CD8-positive, alpha-beta memory T cell (primary cell): Measurements from ENCODE around the gene BLOC1S2. TPM values are rescaled to one million over a fixed set of nuclear protein-coding genes. Genes with fewer than 3 reads are reported as not detected.
A peak's percentile ranks its signal among the peaks of the same experiment; 100 is the strongest.

Experiments
- CTCF ChIA-PET: fragments of 350-600 bp; sonication (Branson Sonifier 250); formaldehyde crosslinking; loops from one replicate; lab custom pipeline; 2021; ENCODE audit warnings: antibody characterized with exemption; lab: Charles Lee
- POLR2A ChIA-PET: fragments of 350-600 bp; sonication (Branson Sonifier 250); formaldehyde crosslinking; loops from one replicate; lab custom pipeline; 2021; ENCODE audit warnings: antibody characterized with exemption; lab: Charles Lee
- DNase-seq, 5 donors: peaks; one replicate each; pipeline versions ENCODE4 v3.0.0 to v3.0.0-alpha.2; 2020 to 2022; ENCODE audit warnings: mixed read lengths in 1 of 5
- H3K27ac ChIP-seq: one replicate; pipeline ENCODE4 v1.7.0; 2013; ENCODE audit warnings: low read depth, mild to moderate bottlenecking, low read length, moderate library complexity
- H3K27me3 ChIP-seq: 2 replicates; pipeline ENCODE4 v1.7.0; 2013; ENCODE audit warnings: low read length, mild to moderate bottlenecking; ENCODE audit not compliant: insufficient read depth, poor library complexity, severe bottlenecking
- H3K36me3 ChIP-seq: 2 replicates; pipeline ENCODE4 v1.7.0; 2013; ENCODE audit warnings: mild to moderate bottlenecking, low read length, moderate library complexity; ENCODE audit not compliant: insufficient read depth
- H3K4me1 ChIP-seq: 2 replicates; pipeline ENCODE4 v1.7.0; 2013; ENCODE audit warnings: mild to moderate bottlenecking, low read length, moderate library complexity; ENCODE audit not compliant: insufficient read depth
- H3K4me3 ChIP-seq: 2 replicates; pipeline ENCODE4 v1.7.0; 2013; ENCODE audit warnings: mild to moderate bottlenecking, low read length
- H3K9me3 ChIP-seq: 2 replicates; pipeline ENCODE4 v1.7.0; 2013; ENCODE audit warnings: mild to moderate bottlenecking, low read length
- H3K27ac Mint-ChIP-seq, 8 donors: one replicate each; pipeline ENCODE4 v1.8.0; 2020 to 2021; ENCODE audit warnings: mixed read lengths in 8 of 8, mild to moderate bottlenecking in 6 of 8, inconsistent platforms in 3 of 8, moderate library complexity in 3 of 8
- H3K27me3 Mint-ChIP-seq, 2 donors: one replicate each; pipeline ENCODE4 v1.8.0; 2020 to 2021; ENCODE audit warnings: mixed read lengths in 2 of 2, mild to moderate bottlenecking in 1 of 2, moderate library complexity in 1 of 2
- H3K36me3 Mint-ChIP-seq, 3 donors: one replicate each; pipeline ENCODE4 v1.8.0; 2020 to 2021; ENCODE audit warnings: mixed read lengths in 3 of 3, inconsistent platforms in 1 of 3, mild to moderate bottlenecking in 1 of 3
- H3K4me1 Mint-ChIP-seq, 3 donors: one replicate each; pipeline ENCODE4 v1.8.0; 2020 to 2021; ENCODE audit warnings: mixed read lengths in 3 of 3, inconsistent platforms in 1 of 3, mild to moderate bottlenecking in 1 of 3
- H3K4me3 Mint-ChIP-seq, 7 donors: one replicate each; pipeline ENCODE4 v1.8.0; 2020 to 2021; ENCODE audit warnings: mixed read lengths in 7 of 7, mild to moderate bottlenecking in 6 of 7, moderate library complexity in 4 of 7, inconsistent platforms in 2 of 7
- H3K9me3 Mint-ChIP-seq, 5 donors: one replicate each; pipeline ENCODE4 v1.8.0; 2020 to 2022; ENCODE audit warnings: mixed read lengths in 5 of 5, mild to moderate bottlenecking in 3 of 5, moderate library complexity in 2 of 5, inconsistent platforms in 1 of 5
- polyA plus RNA-seq: library from polyadenylated mRNA; unstranded; fragments of 300-500 nt; fragmentation: Illumina TruSeq; gene quantifications from one replicate; pipeline ENCODE4 v1.2.3, GENCODE V29; 2021
- total RNA-seq, 2 experiments: library from RNA; stranded (reverse); gene quantifications; one replicate each; pipeline ENCODE4 v1.2.3, GENCODE V29; 2021

Gene BLOC1S2
- total and polyA plus RNA-seq, 3 experiments from 2014 or later = 69.7 to 74.6 (median 73.2) TPM

DNA sequence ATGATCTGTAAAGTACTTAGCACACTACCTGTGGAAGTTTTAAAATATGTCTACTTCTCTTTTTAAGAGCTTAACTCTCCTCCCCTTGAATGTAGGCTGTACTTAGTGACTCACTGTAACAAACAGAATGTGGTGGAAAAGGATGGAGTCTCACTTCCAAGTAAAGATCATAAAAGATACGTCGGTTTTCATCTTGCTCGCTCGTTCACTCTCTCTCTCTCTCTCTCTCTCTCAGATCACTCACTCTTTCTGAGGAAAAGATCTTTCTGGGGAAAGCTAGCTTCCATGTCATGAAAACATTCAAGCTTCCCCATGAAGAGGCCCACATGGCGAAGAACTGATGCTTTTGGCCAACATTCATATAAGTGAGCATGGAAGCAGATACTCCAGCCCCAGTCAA, 62.6 kb downstream of the BLOC1S2 start:
- H3K27ac Mint-ChIP-seq = peak overlapping the region in 2 of 8 donors; percentile 15 to 18
- peaks cover 0 to 70% (median 29%) of the 10 kb centered on the region in 3 donors for H3K36me3 Mint-ChIP-seq
- peaks cover 0 to 1% of the 10 kb centered on the region in 2 donors for H3K27me3 Mint-ChIP-seq
- ChIA-PET CTCF (no interaction called here), POLR2A (no interaction called here)
- H3K27me3 ChIP-seq = no peaks in the 10 kb centered on the region
- no peak overlapping the region for H3K4me3 Mint-ChIP-seq
- DNase-seq = no peak
- H3K9me3 Mint-ChIP-seq = no peaks in the 10 kb centered on the region
- no peak overlapping the region for H3K27ac ChIP-seq
- H3K9me3 ChIP-seq = no peaks in the 10 kb centered on the region
- H3K4me1 ChIP-seq = peaks cover 11% of the 10 kb centered on the region
- H3K36me3 ChIP-seq = peaks cover 35% of the 10 kb centered on the region
- peaks cover 20 to 27% (median 25%) of the 10 kb centered on the region in 3 donors for H3K4me1 Mint-ChIP-seq
- no peak overlapping the region for H3K4me3 ChIP-seq

Other genes with a start within 250 kb of the BLOC1S2 start
- not detected for gene CPN1, start 204.8 kb downstream of the BLOC1S2 start, total RNA-seq
- not detected for gene CPN1, start 204.8 kb downstream of the BLOC1S2 start, polyA plus RNA-seq
- gene ERLIN1, start 100.7 kb downstream of the BLOC1S2 start, total RNA-seq = 10 to 100 TPM; 26.9 to 27.7 TPM
- gene ERLIN1, start 100.7 kb downstream of the BLOC1S2 start, polyA plus RNA-seq = 11.8 TPM
- gene CHUK, start 57.1 kb downstream of the BLOC1S2 start, total RNA-seq = 10 to 100 TPM; 41.1 to 41.4 TPM
- 17.4 TPM for gene CHUK, start 57.1 kb downstream of the BLOC1S2 start, polyA plus RNA-seq
- gene CWF19L1, start 19.0 kb downstream of the BLOC1S2 start, total RNA-seq = 10 to 100 TPM; 45.7 to 48.5 TPM
- gene CWF19L1, start 19.0 kb downstream of the BLOC1S2 start, polyA plus RNA-seq = 29.9 TPM
- not detected for gene PKD2L1, start 43.5 kb upstream of the BLOC1S2 start, total RNA-seq
- not detected for gene PKD2L1, start 43.5 kb upstream of the BLOC1S2 start, polyA plus RNA-seq
- 10 to 100 TPM; 43.9 to 45.3 TPM for gene SCD, start 60.6 kb upstream of the BLOC1S2 start, total RNA-seq
- 5.1 TPM for gene SCD, start 60.6 kb upstream of the BLOC1S2 start, polyA plus RNA-seq
- not detected for gene WNT8B, start 176.3 kb upstream of the BLOC1S2 start, total RNA-seq
- not detected for gene WNT8B, start 176.3 kb upstream of the BLOC1S2 start, polyA plus RNA-seq
- 10 to 100 TPM; 15.4 to 15.8 TPM for gene SEC31B, start 233.2 kb upstream of the BLOC1S2 start, total RNA-seq
- gene SEC31B, start 233.2 kb upstream of the BLOC1S2 start, polyA plus RNA-seq = 2.3 TPM
- gene NDUFB8, start 243.2 kb upstream of the BLOC1S2 start, total RNA-seq = 100 to 1,000 TPM; 242 to 246 TPM
- 488 TPM for gene NDUFB8, start 243.2 kb upstream of the BLOC1S2 start, polyA plus RNA-seq
- gene HIF1AN, start 249.3 kb upstream of the BLOC1S2 start, total RNA-seq = 10 to 100 TPM; 48.6 to 52.8 TPM
- 29.7 TPM for gene HIF1AN, start 249.3 kb upstream of the BLOC1S2 start, polyA plus RNA-seq